HT-29 (cell line): ENCODE measurements around the gene RHBG. TPM values are rescaled to one million over a fixed set of nuclear protein-coding genes. Genes with fewer than 3 reads are reported as not detected.
"Not testable (repeated sequence)": the region's sequence is repeated elsewhere in the genome, so short reads cannot be mapped to it uniquely, and the experiment has no call there.

Source experiments
- DNase-seq: peaks from one replicate; pipeline ENCODE4 v3.0.0-alpha.2; 2015; ENCODE audit warnings: low spot score
- total RNA-seq: library from RNA; depleted of rRNA; stranded (reverse); fragments of >200 nt; shearing (Covaris generic); gene quantifications from 2 replicates; pipeline ENCODE4 v1.2.3, GENCODE V29; 2014

Gene RHBG
- total RNA-seq, 1 experiment from 2014 or later: not detected

GRCh38 chr1:156360534-156360933 lies 8.5 kb upstream of the RHBG start:
- no peak for DNase-seq

GRCh38 chr1:156365754-156366153 lies 3.3 kb upstream of the RHBG start:
- DNase-seq: no peak

GRCh38 chr1:156366378-156367166 lies 2.4 kb upstream of the RHBG start:
- no peak for DNase-seq

GRCh38 chr1:156367383-156368156 lies 1.4 kb upstream of the RHBG start:
- no peak for DNase-seq

- no peak for DNase-seq
Measured at GRCh38 chr1:156368157-156368658, 803 bp upstream of the RHBG start.

- DNase-seq: not testable (repeated sequence)
Measured at GRCh38 chr1:156369685-156370286, 775 bp downstream of the RHBG start.

- no peak for DNase-seq
Measured at GRCh38 chr1:156371553-156372264, 2.7 kb downstream of the RHBG start.

GRCh38 chr1:156372265-156372586 lies 3.2 kb downstream of the RHBG start:
- no peak for DNase-seq

- no peak for DNase-seq
Measured at GRCh38 chr1:156372876-156373275, 3.9 kb downstream of the RHBG start.

GRCh38 chr1:156373546-156373945 lies 4.5 kb downstream of the RHBG start:
- DNase-seq: no peak

GRCh38 chr1:156376146-156376545 lies 7.1 kb downstream of the RHBG start:
- DNase-seq: no peak

GRCh38 chr1:156376958-156377919 lies 8.2 kb downstream of the RHBG start:
- no peak for DNase-seq

- no peak for DNase-seq
Measured at GRCh38 chr1:156378557-156378956, 9.5 kb downstream of the RHBG start.

GRCh38 chr1:156379420-156380165 lies 10.6 kb downstream of the RHBG start:
- no peak for DNase-seq

GRCh38 chr1:156382561-156382960 lies 13.6 kb downstream of the RHBG start:
- DNase-seq: no peak

- peak; percentile 63 for DNase-seq
Measured at GRCh38 chr1:156383023-156383422, 14.0 kb downstream of the RHBG start.

GRCh38 chr1:156384007-156384406 lies 15.0 kb downstream of the RHBG start:
- DNase-seq: no peak

- no peak for DNase-seq
Measured at GRCh38 chr1:156384658-156385057, 15.6 kb downstream of the RHBG start.

GRCh38 chr1:156385534-156386031 lies 16.6 kb downstream of the RHBG start:
- peak; percentile 67 for DNase-seq
